OCI-LY3 (cell line): ENCODE data around the gene ZC3H4.

Experiments used
- H2AFZ ChIP-seq: fragments of 200-600, 300-600 bp; shearing (Covaris generic); 2 replicates; pipeline ENCODE4 v1.6.0; 2014; ENCODE audit warnings: antibody characterized with exemption, low read depth, low read length
- H3K27ac ChIP-seq: fragments of 200-600, 300-600 bp; sonication (generic); 2 replicates; pipeline ENCODE4 v1.5.1; 2014; ENCODE audit warnings: mild to moderate bottlenecking, low read length, moderate library complexity, mixed read lengths
- H3K27me3 ChIP-seq: fragments of 200-600, 300-600 bp; sonication (generic); 2 replicates; pipeline ENCODE4 v1.6.1; 2014; ENCODE audit warnings: low read depth, low read length, mixed read lengths
- H3K36me3 ChIP-seq: fragments of 200-600, 300-600 bp; sonication (generic); replicated peaks from 2 replicates; pipeline ENCODE3; 2014; ENCODE audit warnings: low read depth, low read length, mixed read lengths
- H3K4me1 ChIP-seq: fragments of 300-600, 200-600 bp; sonication (generic); 2 replicates; pipeline ENCODE4 v1.6.1; 2014; ENCODE audit warnings: low read length, mixed read lengths
- H3K4me2 ChIP-seq: fragments of 200-600, 300-600 bp; sonication (generic); 2 replicates; pipeline ENCODE4 v1.6.1; 2014; ENCODE audit warnings: low read length, mixed read lengths
- H3K4me3 ChIP-seq: fragments of 300-600, 200-600 bp; sonication (generic); 2 replicates; pipeline ENCODE4 v1.5.1; 2014; ENCODE audit warnings: antibody characterized with exemption, mild to moderate bottlenecking, low read length, moderate library complexity
- H3K79me2 ChIP-seq: fragments of 300-600, 200-600 bp; shearing (Covaris generic); 2 replicates; pipeline ENCODE4 v1.6.1; 2014; ENCODE audit warnings: mild to moderate bottlenecking, low read length, mixed read lengths
- H3K9ac ChIP-seq: fragments of 300-600, 200-600 bp; shearing (Covaris generic); 2 replicates; pipeline ENCODE4 v1.6.0; 2014; ENCODE audit warnings: mild to moderate bottlenecking, low read length, moderate library complexity
- H3K9me3 ChIP-seq: fragments of 200-600, 300-600 bp; shearing (Covaris generic); 2 replicates; pipeline ENCODE4 v1.6.1; 2014; ENCODE audit warnings: low read length, mixed read lengths; ENCODE audit not compliant: insufficient read depth
- H4K20me1 ChIP-seq: fragments of 200-600, 300-600 bp; sonication (generic); 2 replicates; pipeline ENCODE4 v1.6.1; 2016; ENCODE audit warnings: low read length, mixed read lengths; ENCODE audit not compliant: insufficient read depth
- EZH2phosphoT487 ChIP-seq: fragments of 200-600 bp; shearing (Covaris generic); IDR thresholded peaks from 2 replicates; pipeline ENCODE4 v1.6.1; 2018; ENCODE audit warnings: antibody characterized with exemption, mixed run types, low read depth
- TF ChIP-seq, protein P1 (sequence below): fragments of 200-600, 300-600 bp; sonication (generic); IDR thresholded peaks from 2 replicates; pipeline ENCODE4 v1.5.1; 2014; ENCODE audit warnings: antibody characterized with exemption, low read length, low read depth

Gene ZC3H4

GRCh38 chr19:47068246-47068645 is 45.3 kb downstream of the ZC3H4 start:
- H3K27me3 ChIP-seq: no peaks in the 10 kb centered on the region
- peaks cover 30% of the 10 kb centered on the region for H4K20me1 ChIP-seq
- H3K9ac ChIP-seq: no peak overlapping the region
- H3K79me2 ChIP-seq: peaks cover 15% of the 10 kb centered on the region; the same call in 1 of the 2 replicates
- H3K36me3 ChIP-seq: peaks cover 72% of the 10 kb centered on the region
- TF ChIP-seq EZH2phosphoT487: no peak
- TF ChIP-seq, protein P1, sequence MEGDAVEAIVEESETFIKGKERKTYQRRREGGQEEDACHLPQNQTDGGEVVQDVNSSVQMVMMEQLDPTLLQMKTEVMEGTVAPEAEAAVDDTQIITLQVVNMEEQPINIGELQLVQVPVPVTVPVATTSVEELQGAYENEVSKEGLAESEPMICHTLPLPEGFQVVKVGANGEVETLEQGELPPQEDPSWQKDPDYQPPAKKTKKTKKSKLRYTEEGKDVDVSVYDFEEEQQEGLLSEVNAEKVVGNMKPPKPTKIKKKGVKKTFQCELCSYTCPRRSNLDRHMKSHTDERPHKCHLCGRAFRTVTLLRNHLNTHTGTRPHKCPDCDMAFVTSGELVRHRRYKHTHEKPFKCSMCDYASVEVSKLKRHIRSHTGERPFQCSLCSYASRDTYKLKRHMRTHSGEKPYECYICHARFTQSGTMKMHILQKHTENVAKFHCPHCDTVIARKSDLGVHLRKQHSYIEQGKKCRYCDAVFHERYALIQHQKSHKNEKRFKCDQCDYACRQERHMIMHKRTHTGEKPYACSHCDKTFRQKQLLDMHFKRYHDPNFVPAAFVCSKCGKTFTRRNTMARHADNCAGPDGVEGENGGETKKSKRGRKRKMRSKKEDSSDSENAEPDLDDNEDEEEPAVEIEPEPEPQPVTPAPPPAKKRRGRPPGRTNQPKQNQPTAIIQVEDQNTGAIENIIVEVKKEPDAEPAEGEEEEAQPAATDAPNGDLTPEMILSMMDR: no peak
- no peak overlapping the region for H3K4me2 ChIP-seq
- H3K4me1 ChIP-seq: no peaks in the 10 kb centered on the region
- H3K27ac ChIP-seq: no peak overlapping the region
- H3K4me3 ChIP-seq: no peak overlapping the region
- H3K9me3 ChIP-seq: no peaks in the 10 kb centered on the region
- H2AFZ ChIP-seq: no peak overlapping the region

DNA sequence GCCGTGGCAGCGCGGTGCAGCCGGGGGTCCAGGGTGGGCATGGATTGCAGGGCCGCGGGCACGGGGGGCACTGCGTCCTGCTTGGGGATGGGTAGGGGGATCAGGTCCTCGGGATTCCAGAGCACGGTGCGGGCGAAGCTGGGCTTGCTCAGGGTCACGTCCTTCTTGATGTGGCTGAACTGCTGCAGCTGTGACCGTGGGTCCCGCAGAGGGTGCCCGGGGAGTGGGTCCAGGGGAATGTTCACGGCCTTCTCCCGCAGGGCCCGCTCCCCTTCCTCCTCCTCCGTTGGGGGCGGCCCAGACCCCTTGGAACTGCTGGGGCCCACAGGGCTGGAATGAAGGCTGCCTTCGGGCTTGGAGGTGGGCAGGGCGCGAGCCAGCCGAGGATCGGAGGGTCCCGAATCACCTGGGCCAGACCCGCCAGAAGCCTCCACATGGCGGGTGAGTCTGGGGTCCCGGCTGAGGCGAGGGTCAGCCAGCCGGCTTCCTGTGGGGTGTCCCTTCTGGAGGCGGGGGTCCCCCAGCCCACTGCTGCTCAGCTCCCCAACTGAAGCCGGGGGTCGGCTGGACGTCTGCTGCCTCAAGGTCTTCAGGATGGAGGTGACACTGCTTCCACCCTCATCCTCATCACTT is 46.2 kb downstream of the ZC3H4 start:
- H3K27ac ChIP-seq: no peak overlapping the region
- peaks cover 15% of the 10 kb centered on the region; the same call in 1 of the 2 replicates for H3K79me2 ChIP-seq
- peaks cover 30% of the 10 kb centered on the region for H4K20me1 ChIP-seq
- TF ChIP-seq, protein P1: no peak
- TF ChIP-seq EZH2phosphoT487: no peak
- no peak overlapping the region for H3K4me3 ChIP-seq
- H3K4me1 ChIP-seq: no peaks in the 10 kb centered on the region
- H2AFZ ChIP-seq: no peak overlapping the region
- H3K36me3 ChIP-seq: peaks cover 68% of the 10 kb centered on the region
- no peak overlapping the region for H3K4me2 ChIP-seq
- H3K27me3 ChIP-seq: no peaks in the 10 kb centered on the region
- no peak overlapping the region for H3K9ac ChIP-seq
- H3K9me3 ChIP-seq: no peaks in the 10 kb centered on the region

DNA sequence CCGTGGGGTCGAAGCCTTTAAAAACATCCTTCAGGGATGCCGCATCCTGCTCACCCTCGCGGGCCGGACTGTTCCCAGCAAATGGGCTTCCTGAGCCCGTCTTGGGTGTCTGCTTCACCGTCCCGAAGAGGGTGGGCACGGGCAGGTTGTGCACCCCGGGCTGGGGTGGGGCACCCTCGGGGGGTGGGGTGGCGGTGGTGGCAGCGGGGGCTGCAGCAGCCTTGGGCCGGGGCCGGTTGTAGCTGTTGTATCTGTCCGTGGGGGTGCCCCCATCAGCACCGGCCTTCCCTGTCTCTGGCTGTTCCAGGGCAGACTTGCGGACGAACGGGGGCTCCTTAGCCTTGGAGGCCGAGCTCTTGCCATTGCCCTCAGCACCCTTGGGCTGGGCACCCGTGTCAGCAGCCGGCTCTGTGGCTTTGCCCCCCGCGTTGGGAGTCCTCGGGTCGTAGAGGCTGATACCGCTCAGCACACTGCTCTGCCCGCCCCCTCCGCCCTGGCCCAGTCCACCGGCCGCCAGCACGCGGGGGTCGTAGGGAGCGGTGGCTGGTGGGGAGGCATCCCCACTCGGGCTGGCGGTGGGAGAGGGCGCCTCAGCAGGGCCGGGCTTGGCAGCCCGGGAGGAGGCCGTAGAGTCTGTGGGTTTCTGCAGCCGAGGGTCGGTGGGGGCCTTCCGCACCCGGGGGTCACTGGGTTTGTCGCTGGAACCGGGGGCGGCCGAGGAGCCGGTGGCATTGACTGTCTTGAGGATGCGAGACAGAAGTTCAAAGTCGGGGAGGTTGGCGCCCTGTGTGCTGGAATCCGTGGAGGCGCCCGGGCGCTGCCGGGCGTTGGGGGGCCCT is 47.0 kb downstream of the ZC3H4 start:
- H3K9me3 ChIP-seq: no peaks in the 10 kb centered on the region
- peaks cover 62% of the 10 kb centered on the region for H3K36me3 ChIP-seq
- H3K27me3 ChIP-seq: no peaks in the 10 kb centered on the region
- H3K9ac ChIP-seq: no peak overlapping the region
- no peaks in the 10 kb centered on the region for H3K4me1 ChIP-seq
- H3K4me3 ChIP-seq: no peak overlapping the region
- no peak overlapping the region for H3K4me2 ChIP-seq
- TF ChIP-seq, protein P1: no peak
- no peak for TF ChIP-seq EZH2phosphoT487
- H2AFZ ChIP-seq: no peak overlapping the region
- H3K79me2 ChIP-seq: peaks cover 15% of the 10 kb centered on the region; the same call in 1 of the 2 replicates
- H3K27ac ChIP-seq: no peak overlapping the region
- H4K20me1 ChIP-seq: peaks cover 30% of the 10 kb centered on the region

DNA sequence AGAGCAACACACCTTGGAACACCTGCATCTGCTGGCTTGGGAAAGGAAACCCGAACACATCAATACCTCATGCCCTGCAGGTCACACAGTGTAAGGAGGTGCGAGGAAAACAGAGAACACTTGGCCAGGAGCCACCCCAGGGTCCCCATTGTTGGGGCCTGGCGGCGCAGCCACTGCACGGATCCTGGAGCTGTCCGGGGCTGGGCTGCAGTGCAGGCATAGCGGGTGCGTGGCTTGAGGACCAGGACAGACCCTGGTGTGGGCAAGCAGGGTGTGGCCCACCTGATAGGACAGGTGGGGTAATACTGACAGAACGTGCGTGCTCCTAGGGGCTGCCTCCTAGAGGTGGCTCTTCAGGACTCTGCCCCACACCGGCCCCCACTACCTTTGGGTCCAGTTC is 48.3 kb downstream of the ZC3H4 start:
- H3K79me2 ChIP-seq: peaks cover 9% of the 10 kb centered on the region; the same call in 1 of the 2 replicates
- H3K4me2 ChIP-seq: no peak overlapping the region
- peaks cover 49% of the 10 kb centered on the region for H3K36me3 ChIP-seq

More for the DNA sequence above, 48.3 kb downstream of the ZC3H4 start:
- H3K4me3 ChIP-seq: no peak overlapping the region
- no peak overlapping the region for H3K9ac ChIP-seq
- no peaks in the 10 kb centered on the region for H3K9me3 ChIP-seq
- no peak overlapping the region for H2AFZ ChIP-seq
- H3K4me1 ChIP-seq: no peaks in the 10 kb centered on the region
- peaks cover 24% of the 10 kb centered on the region for H4K20me1 ChIP-seq
- TF ChIP-seq, protein P1: no peak
- TF ChIP-seq EZH2phosphoT487: no peak
- H3K27me3 ChIP-seq: no peaks in the 10 kb centered on the region
- H3K27ac ChIP-seq: no peak overlapping the region
